T-cell (primary cell): ENCODE data around the gene LRRTM4. TPM values are rescaled to one million over a fixed set of nuclear protein-coding genes. Genes with fewer than 3 reads are reported as not detected.
"Not testable (repeated sequence)": the region's sequence is repeated elsewhere in the genome, so short reads cannot be mapped to it uniquely, and the experiment has no call there.

Source experiments
- ATAC-seq, 4 experiments: fragments of 200-7000 bp in 3 of 4; fragments of 150-1000 bp in 1 of 4; cut with Tn5 transposase; replicated peaks in 1 of 4; 1 replicate in 3 of 4; 2 replicates in 1 of 4; pipeline ENCODE4 v1.10.0; 2021; ENCODE audit warnings: moderate library complexity in 3 of 4, mild to moderate bottlenecking in 2 of 4, moderate number of reproducible peaks in 1 of 4
- CTCF ChIA-PET, 2 donors: fragments of 300-600 bp; sonication (Branson Sonifier 250); formaldehyde crosslinking; loops; one replicate each; lab custom pipeline; 2022; ENCODE audit warnings: antibody characterized with exemption in 2 of 2; lab: Charles Lee
- POLR2A ChIA-PET, 2 donors: fragments of 300-600 bp; sonication (Branson Sonifier 250); formaldehyde crosslinking; loops; one replicate each; lab custom pipeline; 2022; ENCODE audit warnings: antibody characterized with exemption in 2 of 2; lab: Charles Lee
- DNase-seq, 35 experiments: peaks; one replicate each; pipeline versions ENCODE4 v3.0.0 to v3.0.0-alpha.2; 2013 to 2023
- H3K27ac ChIP-seq: one replicate; pipeline ENCODE4 v1.5.1; 2013; ENCODE audit warnings: low read length
- H3K27me3 ChIP-seq, 2 experiments: replicated peaks in 1 of 2; 1 replicate in 1 of 2; 2 replicates in 1 of 2; pipeline versions ENCODE4 v1.6.1 to v1.7.0; 2013; ENCODE audit warnings: low read length in 1 of 2, mixed read lengths in 1 of 2; ENCODE audit not compliant: control insufficient read depth in 2 of 2, insufficient read depth in 2 of 2; ENCODE audit errors: extremely low read depth in 1 of 2
- H3K36me3 ChIP-seq, 2 donors: 1 replicate in 1 of 2; 2 replicates in 1 of 2; pipeline versions ENCODE4 v1.6.1 to v1.7.0; 2013; ENCODE audit warnings: low read length in 1 of 2; ENCODE audit not compliant: control insufficient read depth in 2 of 2, insufficient read depth in 1 of 2; ENCODE audit errors: extremely low read depth in 1 of 2
- H3K4me1 ChIP-seq, 2 experiments: 1 replicate in 1 of 2; 2 replicates in 1 of 2; pipeline versions ENCODE4 v1.6.1 to v1.7.0; 2013; ENCODE audit warnings: low read length in 2 of 2, mixed read lengths in 1 of 2; ENCODE audit not compliant: insufficient read depth in 2 of 2, control insufficient read depth in 1 of 2; ENCODE audit errors: extremely low read depth in 1 of 2
- H3K4me3 ChIP-seq, 2 donors: 1 replicate in 1 of 2; 2 replicates in 1 of 2; pipeline versions ENCODE4 v1.5.1 to v1.7.0; 2013; ENCODE audit warnings: mild to moderate bottlenecking in 2 of 2, low read length in 1 of 2, moderate library complexity in 1 of 2; ENCODE audit not compliant: control insufficient read depth in 1 of 2; ENCODE audit errors: extremely low read depth in 1 of 2
- H3K9me3 ChIP-seq: 2 replicates; pipeline ENCODE4 v1.7.0; 2013
- H3K27ac Mint-ChIP-seq, 2 donors: one replicate each; pipeline ENCODE4 v1.8.0; 2020 to 2021; ENCODE audit warnings: mild to moderate bottlenecking in 2 of 2, mixed read lengths in 2 of 2
- H3K27me3 Mint-ChIP-seq, 2 donors: one replicate each; pipeline ENCODE4 v1.8.0; 2021 to 2022; ENCODE audit warnings: mixed read lengths in 2 of 2
- H3K36me3 Mint-ChIP-seq: one replicate; pipeline ENCODE4 v1.8.0; 2021; ENCODE audit warnings: mixed read lengths
- H3K4me1 Mint-ChIP-seq, 3 donors: one replicate each; pipeline ENCODE4 v1.8.0; 2020 to 2022; ENCODE audit warnings: mixed read lengths in 3 of 3, mild to moderate bottlenecking in 1 of 3
- H3K4me3 Mint-ChIP-seq, 3 donors: one replicate each; pipeline ENCODE4 v1.8.0; 2020 to 2022; ENCODE audit warnings: mild to moderate bottlenecking in 3 of 3, mixed read lengths in 3 of 3, moderate library complexity in 3 of 3
- H3K9me3 Mint-ChIP-seq, 3 donors: one replicate each; pipeline ENCODE4 v1.8.0; 2020 to 2022; ENCODE audit warnings: mixed read lengths in 3 of 3
- WGBS: methylation state at CpG from one replicate; pipeline ENCODE4 v1.1.5; 2013; ENCODE audit warnings: missing lambda C conversion rate; ENCODE audit not compliant: insufficient coverage; 5-methylcytosine and 5-hydroxymethylcytosine counted together
- total RNA-seq, 35 experiments: library from RNA in 6 of 35; stranded (reverse) in 6 of 35; fragments of 120-200 nt in 1 of 35; gene quantifications; one replicate each; pipeline versions ENCODE4 v1.2.1 to v1.2.4 and lab custom pipeline; 2013 to 2026

LRRTM4 gene
- total RNA-seq, 5 donors from 2014 or later (not counting 1 experiment from before 2014, with no cell fraction given), result not detected

- Mint-ChIP-seq H3K4me1 (no peaks in the 10 kb centered on the region), H3K9me3 (peaks cover 0 to 9% (median 4%) of the 10 kb centered on the region in 3 donors), H3K4me3 (no peak overlapping the region), H3K27ac (no peak overlapping the region), H3K36me3 (no peaks in the 10 kb centered on the region), H3K27me3 (no peaks in the 10 kb centered on the region)
- ChIA-PET CTCF (no interaction called here), POLR2A (no interaction called here)
- no peaks in the 10 kb centered on the region for H3K9me3 ChIP-seq
- H3K27ac ChIP-seq, result no peak overlapping the region
- no peak for DNase-seq
- H3K27me3 ChIP-seq, result no peaks in the 10 kb centered on the region
- no peaks in the 10 kb centered on the region for H3K4me1 ChIP-seq
- H3K36me3 ChIP-seq, result no peaks in the 10 kb centered on the region
- 86% methylated on average over 1 of the region's 2 CpGs for whole genome bisulfite sequencing
- no peak overlapping the region for H3K4me3 ChIP-seq
- no peak for ATAC-seq
These were observed 467.2 kb downstream of the LRRTM4 start for GRCh38 chr2:77054938-77055337.

- Mint-ChIP-seq H3K27ac (no peak overlapping the region), H3K4me3 (no peak overlapping the region), H3K27me3 (no peaks in the 10 kb centered on the region), H3K9me3 (peaks cover 11 to 30% (median 12%) of the 10 kb centered on the region in 3 donors), H3K36me3 (no peaks in the 10 kb centered on the region), H3K4me1 (no peaks in the 10 kb centered on the region)
- no peaks in the 10 kb centered on the region for H3K4me1 ChIP-seq
- H3K36me3 ChIP-seq, result no peaks in the 10 kb centered on the region
- no peak overlapping the region for H3K27ac ChIP-seq
- no CpG with 5 or more reads among the region's 1 CpG for WGBS
- DNase-seq, result no peak
- no peaks in the 10 kb centered on the region for H3K27me3 ChIP-seq
- ChIA-PET POLR2A (no interaction called here), CTCF (no interaction called here)
- no peaks in the 10 kb centered on the region for H3K9me3 ChIP-seq
- H3K4me3 ChIP-seq, result no peak overlapping the region
- no peak for ATAC-seq
These were observed 475.8 kb downstream of the LRRTM4 start for GRCh38 chr2:77046339-77046738.

GRCh38 chr2:77045456-77045855, 476.7 kb downstream of the LRRTM4 start:
- H3K4me3 Mint-ChIP-seq, H3K9me3 ChIP-seq: not testable (repeated sequence)

DNA sequence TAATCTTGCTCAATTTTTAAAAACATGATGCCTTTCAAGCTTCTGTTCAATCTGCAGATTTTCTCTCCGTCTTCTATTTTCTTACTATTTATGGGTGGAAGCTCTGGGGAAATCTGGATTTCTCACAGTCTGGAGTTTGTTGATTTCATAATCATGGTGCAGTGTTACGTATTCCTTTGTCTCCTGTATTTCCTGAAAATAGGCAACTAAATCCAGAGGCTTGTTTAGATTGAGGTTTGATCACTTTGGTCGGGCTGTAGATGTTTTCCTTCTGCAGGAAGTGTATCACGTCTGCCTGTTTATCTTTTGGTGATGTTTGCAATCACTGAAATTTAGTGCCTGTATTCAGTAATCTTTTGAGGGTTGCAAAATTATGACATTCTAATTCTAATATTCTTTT, 487.7 kb downstream of the LRRTM4 start:
- DNase-seq (no peak), ATAC-seq (no peak)
- POLR2A ChIA-PET, result no interaction called here
- Mint-ChIP-seq H3K36me3 (no peaks in the 10 kb centered on the region), H3K4me3 (no peak overlapping the region), H3K4me1 (no peaks in the 10 kb centered on the region), H3K9me3 (peaks cover 7 to 17% (median 15%) of the 10 kb centered on the region in 3 donors), H3K27ac (no peak overlapping the region), H3K27me3 (no peaks in the 10 kb centered on the region)
- H3K27me3 ChIP-seq, result no peaks in the 10 kb centered on the region
- H3K36me3 ChIP-seq, result no peaks in the 10 kb centered on the region
- H3K9me3 ChIP-seq, result no peaks in the 10 kb centered on the region
- H3K4me1 ChIP-seq, result no peaks in the 10 kb centered on the region
- no CpG with 5 or more reads among the region's 4 CpGs for WGBS
- H3K4me3 ChIP-seq, result no peak overlapping the region
- H3K27ac ChIP-seq, result no peak overlapping the region
- CTCF ChIA-PET, result no interaction called here

More at GRCh38 chr2:77045456-77045855, 476.7 kb downstream of the LRRTM4 start:
- H3K4me3 ChIP-seq, DNase-seq, H3K36me3 Mint-ChIP-seq, H3K4me1 ChIP-seq, H3K4me1 Mint-ChIP-seq, H3K27ac ChIP-seq, H3K27me3 ChIP-seq, CTCF ChIA-PET, POLR2A ChIA-PET, ATAC-seq, H3K27ac Mint-ChIP-seq, H3K27me3 Mint-ChIP-seq, H3K36me3 ChIP-seq: not testable (repeated sequence)
- peaks cover 11 to 35% (median 16%) of the 10 kb centered on the region in 3 donors for H3K9me3 Mint-ChIP-seq
- WGBS, result 20% methylated on average over 1 of the region's 2 CpGs

GRCh38 chr2:77029237-77029636, 492.9 kb downstream of the LRRTM4 start:
- ATAC-seq, H3K4me3 ChIP-seq, H3K36me3 ChIP-seq, H3K27me3 Mint-ChIP-seq, H3K4me1 ChIP-seq, H3K9me3 ChIP-seq, CTCF ChIA-PET, POLR2A ChIA-PET, H3K27me3 ChIP-seq, H3K4me3 Mint-ChIP-seq, H3K27ac ChIP-seq, H3K36me3 Mint-ChIP-seq, H3K4me1 Mint-ChIP-seq, H3K27ac Mint-ChIP-seq, DNase-seq: not testable (repeated sequence)
- 85% methylated on average over 4 of the region's 5 CpGs for WGBS
- H3K9me3 Mint-ChIP-seq, result peaks cover 17 to 21% (median 21%) of the 10 kb centered on the region in 3 donors

DNA sequence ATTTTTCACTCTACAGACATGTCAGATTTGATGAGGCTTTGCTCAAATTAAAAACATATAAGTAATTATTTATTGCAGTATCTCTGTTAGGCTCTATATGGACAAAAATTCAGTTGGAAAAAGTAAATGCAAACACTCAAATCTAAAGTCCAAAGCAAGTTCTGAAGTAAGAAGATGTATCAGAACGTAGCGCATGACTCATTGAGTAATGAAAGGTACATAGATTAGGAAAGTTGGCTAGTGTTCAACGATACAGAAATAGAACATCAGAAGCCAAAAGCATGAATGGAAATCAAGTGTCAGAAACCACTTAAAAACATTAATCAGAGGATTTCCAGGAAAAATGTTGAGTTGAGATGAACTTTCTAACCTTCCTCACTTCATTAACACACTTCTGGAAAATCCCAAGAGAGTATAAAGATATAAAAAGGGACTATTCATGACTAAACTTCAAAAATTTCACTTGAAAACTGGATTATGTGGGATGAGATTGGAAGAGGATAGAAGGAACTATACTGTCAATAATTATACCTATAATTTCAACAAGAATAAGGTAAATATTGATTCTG, 494.1 kb downstream of the LRRTM4 start:
- Mint-ChIP-seq H3K36me3 (no peaks in the 10 kb centered on the region), H3K27me3 (no peaks in the 10 kb centered on the region), H3K4me1 (no peaks in the 10 kb centered on the region), H3K27ac (no peak overlapping the region), H3K9me3 (peaks cover 21 to 25% (median 23%) of the 10 kb centered on the region in 3 donors), H3K4me3 (no peak overlapping the region)
- Histone ChIP-seq H3K36me3 (no peaks in the 10 kb centered on the region), H3K9me3 (no peaks in the 10 kb centered on the region), H3K27me3 (no peaks in the 10 kb centered on the region), H3K4me1 (no peaks in the 10 kb centered on the region), H3K4me3 (no peak overlapping the region), H3K27ac (no peak overlapping the region)
- POLR2A ChIA-PET, result no interaction called here
- no peak for ATAC-seq
- CTCF ChIA-PET, result no interaction called here
- DNase-seq, result no peak
- no CpG with 5 or more reads among the region's 3 CpGs for WGBS

- no peaks in the 10 kb centered on the region for H3K4me1 ChIP-seq
- no CpG with 5 or more reads among the region's 4 CpGs for WGBS
- no peaks in the 10 kb centered on the region for H3K36me3 ChIP-seq
- ChIA-PET CTCF (no interaction called here), POLR2A (interaction anchor here in 1 of 2 donors (0.6 kb wide), 1 partner anchor 21 kb away, joined by 3 read pairs; no protein-coding TSS in a partner anchor)
- Mint-ChIP-seq H3K4me1 (no peaks in the 10 kb centered on the region), H3K27me3 (no peaks in the 10 kb centered on the region), H3K9me3 (peaks cover 14 to 24% (median 21%) of the 10 kb centered on the region in 3 donors), H3K4me3 (no peak overlapping the region), H3K27ac (no peak overlapping the region), H3K36me3 (no peaks in the 10 kb centered on the region)
- H3K27ac ChIP-seq, result no peak overlapping the region
- H3K9me3 ChIP-seq, result no peaks in the 10 kb centered on the region
- no peak for ATAC-seq
- DNase-seq, result no peak
- H3K27me3 ChIP-seq, result no peaks in the 10 kb centered on the region
- no peak overlapping the region for H3K4me3 ChIP-seq
These were observed 496.5 kb downstream of the LRRTM4 start for GRCh38 chr2:77025714-77026113.
